GM12878 (cell line): Measurements from ENCODE around the gene EYS. TPM values are rescaled to one million over a fixed set of nuclear protein-coding genes. Genes with fewer than 3 reads are reported as not detected.

Source experiments
- ATAC-seq: fragments of 200-7000 bp; cut with Tn5 transposase; 3 replicates; pipeline ENCODE4 v1.9.1; 2020; ENCODE audit warnings: mild to moderate bottlenecking, moderate library complexity
- BruUV-seq: library from RNA; stranded (reverse); fragments of 400-500 nt; replicated peaks from 2 replicates; lab custom pipeline; 2021; lab: Mats Ljungman, UMichigan
- CTCF ChIA-PET: fragments of 300-600 bp; sonication (Branson Sonifier 250); formaldehyde crosslinking; extraction: SDS; loops from one replicate; lab custom pipeline; 2021; ENCODE audit warnings: inconsistent platforms; lab: Yijun Ruan, JAX
- POLR2A ChIA-PET: fragments of 350-600 bp; formaldehyde crosslinking; extraction: SDS; loops from one replicate; lab custom pipeline; 2021; ENCODE audit warnings: inconsistent platforms; lab: Charles Lee
- RAD21 ChIA-PET: fragments of 300-600 bp; sonication (Branson Sonifier 250); formaldehyde crosslinking; loops from one replicate; lab custom pipeline; 2023; ENCODE audit warnings: antibody characterized with exemption; ENCODE audit not compliant: unreplicated experiment; lab: Charles Lee
- SMC1A ChIA-PET: fragments of 300-600 bp; sonication (Branson Sonifier 250); formaldehyde crosslinking; loops from one replicate; lab custom pipeline; 2023; ENCODE audit not compliant: unreplicated experiment, uncharacterized antibody; lab: Charles Lee
- DNase-seq: peaks from one replicate; pipeline ENCODE4 v3.0.0-alpha.2; 2011; ENCODE audit warnings: low read depth, low spot score
- FAIRE-seq: peaks from 3 replicates; lab custom pipeline; 2011; peaks lifted over from hg19 to GRCh38; lab: Jason Lieb, UNC
- H2AFZ ChIP-seq: 2 replicates; pipeline ENCODE4 v1.6.0; 2011; ENCODE audit warnings: low read depth, low read length, control low read depth; ENCODE audit not compliant: control insufficient read depth
- H3K27ac ChIP-seq: 2 replicates; pipeline ENCODE4 v1.5.1; 2011; ENCODE audit warnings: control low read depth; ENCODE audit not compliant: control insufficient read depth, insufficient read depth
- H3K27me3 ChIP-seq, 2 experiments: replicated peaks in 1 of 2; 2 replicates each; pipeline versions ENCODE4 v1.6.0 to v1.6.1; 2011; ENCODE audit warnings: low read length in 1 of 2; ENCODE audit not compliant: control insufficient read depth in 2 of 2, insufficient read depth in 2 of 2
- H3K36me3 ChIP-seq, 2 experiments: 2 replicates each; pipeline ENCODE4 v1.5.1; 2011; ENCODE audit warnings: low read length in 1 of 2; ENCODE audit not compliant: control insufficient read depth in 2 of 2, insufficient read depth in 2 of 2
- H3K4me1 ChIP-seq: 2 replicates; pipeline ENCODE4 v1.6.1; 2011; ENCODE audit warnings: mild to moderate bottlenecking, low read length, moderate library complexity, mixed read lengths; ENCODE audit not compliant: control insufficient read depth, insufficient read depth
- H3K4me2 ChIP-seq: 2 replicates; pipeline ENCODE4 v1.6.0; 2011; ENCODE audit warnings: control low read depth; ENCODE audit not compliant: control insufficient read depth, insufficient read depth
- H3K4me3 ChIP-seq: fragments of 200-600 bp; sonication (generic); 2 replicates; pipeline ENCODE4 v1.5.1; 2016
- H3K79me2 ChIP-seq: 2 replicates; pipeline ENCODE4 v1.6.0; 2011; ENCODE audit warnings: low read length; ENCODE audit not compliant: control insufficient read depth, insufficient read depth
- H3K9ac ChIP-seq: 2 replicates; pipeline ENCODE4 v1.8.0; 2011; ENCODE audit warnings: low read length, control low read depth, mixed read lengths; ENCODE audit not compliant: control insufficient read depth, insufficient read depth
- H3K9me3 ChIP-seq: replicated peaks from 3 replicates; pipeline ENCODE4 v1.5.1; 2011; ENCODE audit warnings: mild to moderate bottlenecking, low read length; ENCODE audit not compliant: control insufficient read depth, insufficient read depth
- H4K20me1 ChIP-seq: 2 replicates; pipeline ENCODE4 v1.6.0; 2011; ENCODE audit not compliant: control insufficient read depth, insufficient read depth
- BRCA1 ChIP-seq: IDR thresholded peaks from 2 replicates; pipeline ENCODE4 v1.6.1; 2011; ENCODE audit warnings: low read depth, low read length, improper control_type of control experiment
- CEBPB ChIP-seq, 2 experiments: fragments of 150-350 bp in 1 of 2; IDR thresholded peaks; 2 replicates each; pipeline ENCODE4 v1.6.1; 2012 to 2014; ENCODE audit warnings: low read depth in 2 of 2, low read length in 2 of 2, borderline replicate concordance in 1 of 2, inconsistent platforms in 1 of 2
- ELK1 ChIP-seq: IDR thresholded peaks from 2 replicates; pipeline ENCODE4 v1.6.1; 2012; ENCODE audit warnings: low read depth, low read length, improper control_type of control experiment
- MEF2B ChIP-seq: fragments of 450-650 bp; IDR thresholded peaks from 2 replicates; pipeline ENCODE4 v1.6.1; 2018; ENCODE audit warnings: mild to moderate bottlenecking, moderate library complexity; ENCODE audit not compliant: partially characterized antibody, poor library complexity, severe bottlenecking
- MTA3 ChIP-seq: IDR thresholded peaks from 2 replicates; pipeline ENCODE4 v1.6.1; 2012; ENCODE audit warnings: low read length, inconsistent platforms, borderline replicate concordance
- MYC ChIP-seq: IDR thresholded peaks from 2 replicates; pipeline ENCODE4 v1.6.1; 2011; ENCODE audit warnings: mild to moderate bottlenecking, low read length, moderate library complexity, inconsistent platforms; ENCODE audit not compliant: insufficient read depth, insufficient replicate concordance, insufficient read length, severe bottlenecking
- NBN ChIP-seq: fragments of 450-650 bp; IDR thresholded peaks from 2 replicates; pipeline ENCODE4 v1.6.1; 2016
- NFYA ChIP-seq: IDR thresholded peaks from 2 replicates; pipeline ENCODE4 v1.6.1; 2011; ENCODE audit warnings: low read depth, mild to moderate bottlenecking, low read length, improper control_type of control experiment, borderline replicate concordance
- NFYB ChIP-seq: IDR thresholded peaks from 2 replicates; pipeline ENCODE4 v1.6.1; 2011; ENCODE audit warnings: low read depth, mild to moderate bottlenecking, low read length, improper control_type of control experiment, moderate library complexity; ENCODE audit not compliant: insufficient read depth
- NR2C1 ChIP-seq: fragments of 450-650 bp; IDR thresholded peaks from 2 replicates; pipeline ENCODE4 v1.6.1; 2017; ENCODE audit warnings: antibody characterized with exemption, mild to moderate bottlenecking, moderate library complexity
- NR2F1 ChIP-seq: fragments of 450-650 bp; conservative IDR thresholded peaks from 2 replicates; pipeline ENCODE4 v1.6.1; 2017; ENCODE audit warnings: mild to moderate bottlenecking
- POLR2AphosphoS2 ChIP-seq: IDR thresholded peaks from 2 replicates; pipeline ENCODE4 v1.6.1; 2011; ENCODE audit warnings: low read depth, mild to moderate bottlenecking, low read length, improper control_type of control experiment, moderate library complexity
- RB1 ChIP-seq: fragments of 450-650 bp; formaldehyde crosslinking; IDR thresholded peaks from 2 replicates; pipeline ENCODE4 v1.6.1; 2017; ENCODE audit warnings: mild to moderate bottlenecking, borderline replicate concordance
- TBL1XR1 ChIP-seq: IDR thresholded peaks from 2 replicates; pipeline ENCODE4 v1.6.1; 2012; ENCODE audit warnings: low read depth, low read length, improper control_type of control experiment
- ZNF207 ChIP-seq: fragments of 450-650 bp; IDR thresholded peaks from 2 replicates; pipeline ENCODE4 v1.6.1; 2014; ENCODE audit warnings: antibody characterized with exemption, mild to moderate bottlenecking, borderline replicate concordance
- ZNF24 ChIP-seq: fragments of 450-650 bp; IDR thresholded peaks from 2 replicates; pipeline ENCODE4 v1.6.1; 2017; ENCODE audit warnings: antibody characterized with exemption, mild to moderate bottlenecking
- WGBS: methylation state at CpG from one replicate; pipeline ENCODE4 v1.1.6; 2016; ENCODE audit warnings: low lambda C conversion rate; ENCODE audit not compliant: insufficient replicate concordance, insufficient coverage; ENCODE audit errors: missing lambda C conversion rate; 5-methylcytosine and 5-hydroxymethylcytosine counted together
- in situ Hi-C: fragments of 300-500 bp; cut with MboI; formaldehyde crosslinking; loops from 9 replicates; pipeline ENCODE4 v1.14.3; 2018; ENCODE audit warnings: mixed read lengths
- intact Hi-C: fragments of 100-400 bp; cut with micrococcal nuclease; formaldehyde crosslinking; loops from one replicate; pipeline ENCODE4 v1.14.2; 2022; ENCODE audit not compliant: unreplicated experiment
- polyA plus RNA-seq, 11 experiments: library from polyadenylated mRNA; depleted of rRNA in 4 of 11; unstranded in 6 of 11; stranded (reverse) in 5 of 11; fragments of >200 nt; fragmentation: Nextera tagmentation in 4 of 11; fragmentation: Illumina TruSeq in 1 of 11; extraction: Ambion mirVana in 4 of 11; extraction: Trizol in 1 of 11; gene quantifications; 1 replicate in 1 of 11; 2 replicates in 10 of 11; pipeline versions ENCODE4 v1.2.1 to v1.2.3, GENCODE V29; 2011 to 2016; ENCODE audit warnings: inconsistent platforms in 2 of 11, missing spikeins in 2 of 11, low read depth in 1 of 11
- total RNA-seq, 4 experiments: library from RNA; depleted of rRNA in 3 of 4; stranded (reverse); fragments of >200 nt in 3 of 4; fragmentation: Illumina TruSeq in 1 of 4; extraction: Trizol in 1 of 4; gene quantifications; 2 replicates each; pipeline versions ENCODE4 v1.2.1 to v1.2.3, GENCODE V29; 2013 to 2021

The EYS gene
- total and polyA plus RNA-seq, 10 of the 15 experiments (the other 5 are each of a cell fraction or from before 2014, with no cell fraction given) = under 0.01 to 0.14 (median 0.02) TPM; not detected in 1

GRCh38 chr6:65566117-65566516 is 140.9 kb downstream of the EYS start (continued):
- TF ChIP-seq ELK1 (no peak), MTA3 (no peak)

GRCh38 chr6:65558071-65558470 is 149.0 kb downstream of the EYS start:
- TF ChIP-seq ZNF207 = no peak
- TF ChIP-seq NBN = no peak
- no peak for TF ChIP-seq BRCA1
- TF ChIP-seq MEF2B = no peak
- TF ChIP-seq NR2C1 = no peak
- no peak for TF ChIP-seq ZNF24
- no peak for TF ChIP-seq RB1
- no peak for TF ChIP-seq NFYB
- TF ChIP-seq TBL1XR1 = no peak
- TF ChIP-seq CEBPB (IDR thresholded peaks at IDR 0.05; ENCODE audit: borderline replicate concordance in 1 of 2, low read depth in 2 of 2, low read length in 2 of 2) = no peak
- TF ChIP-seq POLR2AphosphoS2 = no peak
- TF ChIP-seq MYC = no peak
- no peak for TF ChIP-seq NFYA
- TF ChIP-seq NR2F1 = no peak
- ChIA-PET RAD21 (no interaction called here), POLR2A (interaction anchor here (0.6 kb wide), 1 partner anchor 148 kb away, joined by 3 read pairs; no protein-coding TSS in a partner anchor), SMC1A (no interaction called here), CTCF (interaction anchor here (0.6 kb wide), 1 partner anchor 29 kb away, joined by 3 read pairs; no protein-coding TSS in a partner anchor)
- H4K20me1 ChIP-seq = no peaks in the 10 kb centered on the region
- no TSS peak for BruUV-seq
- H3K4me3 ChIP-seq = no peak overlapping the region
- DNase-seq = no peak
- H3K9ac ChIP-seq = no peak overlapping the region
- no peaks in the 10 kb centered on the region for H3K27me3 ChIP-seq
- no peak overlapping the region for H3K4me2 ChIP-seq
- no peaks in the 10 kb centered on the region for H3K36me3 ChIP-seq
- no peak for FAIRE-seq
- H3K27ac ChIP-seq = no peak overlapping the region
- ATAC-seq = no peak
- intact Hi-C loops (no loop called here), in situ Hi-C loops (no loop called here)
- no peaks in the 10 kb centered on the region for H3K79me2 ChIP-seq
- no peak overlapping the region for H2AFZ ChIP-seq
- WGBS = 15% methylated on average over 6 of the region's 6 CpGs
- H3K4me1 ChIP-seq = no peaks in the 10 kb centered on the region
- no peaks in the 10 kb centered on the region for H3K9me3 ChIP-seq
